Ishikawa (cell line): ENCODE data around the gene ADM.

Experiments used
- CEBPB ChIP-seq: IDR thresholded peaks from 2 replicates; pipeline ENCODE4 v1.6.1; 2012
- EGR1 ChIP-seq: IDR thresholded peaks from 2 replicates; pipeline ENCODE4 v1.6.1; 2012
- NFIC ChIP-seq: IDR thresholded peaks from 2 replicates; pipeline ENCODE4 v1.6.1; 2012
- TEAD4 ChIP-seq: IDR thresholded peaks from 2 replicates; pipeline ENCODE4 v1.6.1; 2012
- YY1 ChIP-seq: IDR thresholded peaks from 2 replicates; pipeline ENCODE4 v1.6.1; 2012; ENCODE audit warnings: low read depth
- TF ChIP-seq, protein P1 (sequence below): IDR thresholded peaks from 2 replicates; pipeline ENCODE4 v1.6.1; 2012

DNA sequence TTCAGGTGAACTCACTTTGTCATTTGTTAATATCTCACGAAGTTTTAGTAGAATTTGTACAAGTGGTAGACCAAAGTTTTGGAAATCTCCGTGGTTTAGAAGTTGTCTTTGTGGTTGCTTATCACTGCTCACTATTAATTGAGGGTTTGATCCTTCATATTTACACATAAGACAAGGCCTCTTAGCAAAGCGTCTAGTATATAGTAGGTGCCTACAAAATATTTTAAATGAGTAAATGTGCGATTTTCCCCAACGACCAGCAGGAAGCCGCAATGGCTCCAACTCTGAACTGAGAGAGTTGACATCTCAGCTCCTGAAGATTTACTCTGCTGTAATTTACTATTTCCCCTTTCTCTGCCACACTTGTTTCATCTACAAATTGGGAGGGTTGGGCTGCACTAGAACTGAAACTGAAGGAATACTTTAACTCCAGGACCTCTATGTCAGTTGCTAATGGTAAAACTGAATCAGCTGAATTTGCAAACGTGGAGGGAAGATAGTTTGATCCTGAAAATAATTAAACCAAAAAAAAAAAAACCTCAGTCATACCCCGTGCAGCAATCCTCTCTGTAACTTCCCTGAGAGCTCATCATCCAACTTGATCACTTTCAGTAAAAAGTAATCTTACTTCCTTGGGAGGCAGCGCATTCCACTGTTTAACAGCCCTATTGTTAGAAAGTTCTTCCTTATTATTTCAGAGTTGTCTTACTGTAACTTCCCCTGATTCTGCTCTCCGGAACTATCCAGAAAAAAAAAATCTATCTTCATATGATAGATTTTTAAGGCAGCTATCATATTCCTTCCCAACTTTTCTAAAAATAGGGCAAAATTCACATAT is 9.6 kb upstream of the ADM start:
- no peak for TF ChIP-seq EGR1
- TF ChIP-seq, protein P1, sequence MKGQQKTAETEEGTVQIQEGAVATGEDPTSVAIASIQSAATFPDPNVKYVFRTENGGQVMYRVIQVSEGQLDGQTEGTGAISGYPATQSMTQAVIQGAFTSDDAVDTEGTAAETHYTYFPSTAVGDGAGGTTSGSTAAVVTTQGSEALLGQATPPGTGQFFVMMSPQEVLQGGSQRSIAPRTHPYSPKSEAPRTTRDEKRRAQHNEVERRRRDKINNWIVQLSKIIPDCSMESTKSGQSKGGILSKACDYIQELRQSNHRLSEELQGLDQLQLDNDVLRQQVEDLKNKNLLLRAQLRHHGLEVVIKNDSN: no peak
- TF ChIP-seq YY1: no peak
- no peak for TF ChIP-seq NFIC
- no peak for TF ChIP-seq TEAD4
- TF ChIP-seq CEBPB: no peak
